ENCODE measurements around the gene SUCNR1. TPM values are rescaled to one million over a fixed set of nuclear protein-coding genes. Genes with fewer than 3 reads are reported as not detected.
"Not testable (repeated sequence)": the region's sequence is repeated elsewhere in the genome, so short reads cannot be mapped to it uniquely, and the experiment has no call there.

The SUCNR1 gene
- total RNA-seq, 4 donors from 2014 or later, result 0.60 to 0.87 (median 0.84) TPM; not detected in 1

DNA sequence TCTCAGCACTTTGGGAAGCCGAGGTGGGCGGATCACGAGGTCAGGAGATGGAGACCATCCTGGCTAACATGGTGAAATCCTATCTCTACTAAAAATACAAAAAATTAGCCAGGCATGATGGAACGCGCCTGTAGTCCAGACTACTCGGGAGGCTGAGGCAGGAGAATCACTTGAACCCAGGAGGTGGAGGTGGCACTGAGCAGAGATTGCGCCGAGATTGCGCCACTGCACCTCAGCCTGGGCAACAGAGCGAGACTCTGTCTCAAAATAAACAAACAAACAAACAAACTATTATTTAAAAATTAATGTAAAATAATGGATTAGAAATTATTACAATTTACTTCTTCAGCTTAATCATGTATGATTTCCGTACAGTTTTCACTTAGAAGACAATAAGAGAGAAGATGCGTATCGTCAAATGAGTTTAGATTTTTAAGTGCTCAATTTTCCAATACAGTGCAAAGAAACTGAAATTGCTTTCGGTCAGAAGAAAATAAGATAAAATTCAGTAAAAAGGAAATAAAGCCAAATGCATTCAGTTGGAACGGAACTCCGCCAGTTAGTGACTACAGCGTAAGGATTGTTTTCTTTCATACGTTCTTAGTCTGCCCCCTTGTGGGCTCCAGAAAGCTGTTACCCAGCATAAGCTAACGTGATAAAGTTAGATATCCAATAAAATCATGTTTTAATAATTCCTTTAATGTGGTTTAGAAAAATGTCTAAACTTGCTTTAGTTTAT, 34.7 kb upstream of the SUCNR1 start:
- DNase-seq (ENCODE audit: low spot score in 2 of 2), result peak in 1 of 2 donors; percentile 58
- WGBS, 2 donors, result 53 to 55% methylated on average over 19 of the region's 19 CpGs
- no peak overlapping the region for H3K27ac ChIP-seq
- H3K9me3 ChIP-seq, result no peaks in the 10 kb centered on the region
- TF ChIP-seq, protein P1, sequence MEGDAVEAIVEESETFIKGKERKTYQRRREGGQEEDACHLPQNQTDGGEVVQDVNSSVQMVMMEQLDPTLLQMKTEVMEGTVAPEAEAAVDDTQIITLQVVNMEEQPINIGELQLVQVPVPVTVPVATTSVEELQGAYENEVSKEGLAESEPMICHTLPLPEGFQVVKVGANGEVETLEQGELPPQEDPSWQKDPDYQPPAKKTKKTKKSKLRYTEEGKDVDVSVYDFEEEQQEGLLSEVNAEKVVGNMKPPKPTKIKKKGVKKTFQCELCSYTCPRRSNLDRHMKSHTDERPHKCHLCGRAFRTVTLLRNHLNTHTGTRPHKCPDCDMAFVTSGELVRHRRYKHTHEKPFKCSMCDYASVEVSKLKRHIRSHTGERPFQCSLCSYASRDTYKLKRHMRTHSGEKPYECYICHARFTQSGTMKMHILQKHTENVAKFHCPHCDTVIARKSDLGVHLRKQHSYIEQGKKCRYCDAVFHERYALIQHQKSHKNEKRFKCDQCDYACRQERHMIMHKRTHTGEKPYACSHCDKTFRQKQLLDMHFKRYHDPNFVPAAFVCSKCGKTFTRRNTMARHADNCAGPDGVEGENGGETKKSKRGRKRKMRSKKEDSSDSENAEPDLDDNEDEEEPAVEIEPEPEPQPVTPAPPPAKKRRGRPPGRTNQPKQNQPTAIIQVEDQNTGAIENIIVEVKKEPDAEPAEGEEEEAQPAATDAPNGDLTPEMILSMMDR (IDR thresholded peaks at IDR 0.05), result peak; percentile 48 to 78 (median 65)
- no peak for TF ChIP-seq POLR2A (IDR thresholded peaks at IDR 0.05)
- H3K4me3 ChIP-seq, result peak overlapping the region in 1 of 4 donors; percentile 39
- peaks cover 0 to 29% (median 0%) of the 10 kb centered on the region in 4 donors for H3K4me1 ChIP-seq
- H3K27me3 ChIP-seq, result peaks cover 0 to 2% of the 10 kb centered on the region in 2 donors
- no peaks in the 10 kb centered on the region for H3K36me3 ChIP-seq

DNA sequence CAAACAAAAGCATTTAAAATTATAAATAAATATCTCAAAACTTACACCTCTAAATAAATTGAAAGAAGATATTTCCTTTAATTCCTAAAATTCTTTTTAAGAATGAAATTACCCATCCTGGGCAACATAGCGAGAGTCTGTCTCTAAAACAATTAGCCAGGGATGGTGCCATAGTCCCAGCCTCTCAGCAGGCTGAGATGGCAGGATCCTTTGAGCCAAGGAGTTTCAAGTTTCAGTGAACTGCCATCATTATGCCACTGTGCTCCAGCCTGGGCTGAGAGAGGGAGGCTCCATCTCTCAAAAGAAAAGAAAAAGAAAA, 34.2 kb upstream of the SUCNR1 start:
- TF ChIP-seq, protein P1 (IDR thresholded peaks at IDR 0.05), result peak in 1 of 5 experiments; percentile 7
- no peak for TF ChIP-seq POLR2A (IDR thresholded peaks at IDR 0.05)
- WGBS, 2 donors, result 91 to 95% methylated on average over 1 of the region's 1 CpG

DNA sequence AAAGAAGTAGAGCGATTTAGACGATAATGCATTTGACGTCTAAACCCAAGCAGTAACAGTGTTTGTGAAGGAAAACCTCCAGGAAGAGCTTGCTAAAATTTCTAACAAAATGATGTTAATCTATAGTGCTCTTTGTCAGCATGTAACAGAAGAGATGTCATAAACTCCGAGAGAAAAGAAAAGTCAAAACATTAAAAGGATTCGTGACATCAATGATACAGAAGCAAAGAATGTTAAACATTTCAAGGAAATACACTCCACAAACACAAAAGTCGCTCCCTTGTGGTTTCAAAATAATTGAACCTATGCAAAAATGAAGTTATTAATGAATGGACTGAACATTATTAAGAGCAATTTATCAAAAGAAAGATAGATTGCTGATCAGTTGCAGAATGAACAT, 31.6 kb upstream of the SUCNR1 start:
- H3K4me3 ChIP-seq, result no peak overlapping the region
- peaks cover 0 to 16% (median 0%) of the 10 kb centered on the region in 4 donors for H3K4me1 ChIP-seq
- peaks cover 0 to 2% of the 10 kb centered on the region in 2 donors for H3K27me3 ChIP-seq
- no peak for DNase-seq (ENCODE audit: low spot score in 2 of 2)
- 68 to 73% methylated on average over 6 of the region's 6 CpGs for WGBS, 2 donors
- TF ChIP-seq POLR2A (IDR thresholded peaks at IDR 0.05), result no peak
- TF ChIP-seq EP300 (IDR thresholded peaks at IDR 0.05), result no peak
- TF ChIP-seq, protein P1 (IDR thresholded peaks at IDR 0.05), result no peak
- H3K36me3 ChIP-seq, result no peaks in the 10 kb centered on the region
- H3K9me3 ChIP-seq, result no peaks in the 10 kb centered on the region
- H3K27ac ChIP-seq, result no peak overlapping the region

More for the DNA sequence above, 34.2 kb upstream of the SUCNR1 start:
- Histone ChIP-seq H3K36me3 (no peaks in the 10 kb centered on the region), H3K4me1 (peaks cover 0 to 29% (median 0%) of the 10 kb centered on the region in 4 donors), H3K9me3 (no peaks in the 10 kb centered on the region), H3K27me3 (peaks cover 0 to 2% of the 10 kb centered on the region in 2 donors), H3K4me3 (no peak overlapping the region), H3K27ac (no peak overlapping the region)
- DNase-seq (ENCODE audit: low spot score in 2 of 2), result no peak

DNA sequence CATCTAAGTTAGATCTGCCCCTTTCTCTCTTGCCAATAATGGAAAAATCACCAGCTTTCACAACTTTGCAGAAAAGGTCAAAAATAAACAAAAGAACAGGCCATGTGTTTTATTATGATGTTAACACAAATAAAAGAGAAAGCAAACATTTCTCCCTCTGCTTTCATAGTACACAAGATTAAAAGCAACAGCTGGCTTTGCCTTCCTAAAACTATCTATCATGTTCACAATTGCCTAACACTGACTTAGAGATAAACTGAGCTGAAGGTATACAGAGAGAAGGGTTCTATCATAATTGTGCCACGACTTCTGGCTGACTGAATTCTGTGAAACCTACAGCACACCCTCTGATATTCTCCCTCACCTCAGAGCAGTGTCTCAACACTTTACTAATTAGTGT, 30.2 kb upstream of the SUCNR1 start:
- 53 to 57% methylated on average over 1 of the region's 1 CpG for WGBS, 2 donors
- DNase-seq (ENCODE audit: low spot score in 2 of 2), result no peak
- Histone ChIP-seq H3K27ac (no peak overlapping the region), H3K9me3 (no peaks in the 10 kb centered on the region), H3K36me3 (no peaks in the 10 kb centered on the region), H3K4me1 (peaks cover 0 to 7% (median 0%) of the 10 kb centered on the region in 4 donors), H3K27me3 (peaks cover 0 to 2% of the 10 kb centered on the region in 2 donors), H3K4me3 (no peak overlapping the region)
- no peak for TF ChIP-seq EP300 (IDR thresholded peaks at IDR 0.05)
- TF ChIP-seq POLR2A (IDR thresholded peaks at IDR 0.05), result no peak
- TF ChIP-seq, protein P1 (IDR thresholded peaks at IDR 0.05), result no peak

DNA sequence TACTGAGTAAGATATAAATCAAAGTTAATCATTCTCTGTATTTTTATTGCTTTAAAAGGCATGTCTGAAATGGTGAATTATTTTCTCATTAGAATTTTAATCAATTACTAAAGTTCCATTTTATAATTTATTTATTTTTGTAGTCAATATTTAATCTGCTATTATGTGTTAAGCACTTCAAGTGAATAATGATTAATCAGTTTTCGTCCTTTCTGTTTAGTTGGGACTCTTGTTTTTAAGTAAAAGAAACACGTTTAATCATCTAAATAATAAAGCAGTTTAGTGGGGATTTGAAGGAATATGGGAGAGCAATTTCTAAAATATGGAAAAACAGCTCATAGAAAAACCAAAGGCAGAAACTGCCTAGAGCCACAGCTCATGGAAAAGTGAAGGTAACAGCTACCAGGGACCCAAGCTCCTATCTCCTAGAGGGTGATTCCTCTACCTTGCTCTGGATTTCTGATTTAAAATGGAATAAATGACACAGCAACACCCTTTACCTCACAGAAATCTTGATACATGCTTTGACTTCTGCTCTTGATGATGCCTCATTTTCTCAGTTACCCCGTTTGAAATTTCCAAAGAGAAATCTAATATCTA, 28.0 kb upstream of the SUCNR1 start:
- no peaks in the 10 kb centered on the region for H3K27me3 ChIP-seq
- no peak for DNase-seq (ENCODE audit: low spot score in 2 of 2)
- no peaks in the 10 kb centered on the region for H3K36me3 ChIP-seq
- H3K27ac ChIP-seq, result no peak overlapping the region
- WGBS, 2 donors, result 85 to 86% methylated on average over 3 of the region's 3 CpGs
- peaks cover 0 to 11% (median 2%) of the 10 kb centered on the region in 4 donors for H3K9me3 ChIP-seq
- H3K4me3 ChIP-seq, result no peak overlapping the region
- peaks cover 0 to 5% (median 0%) of the 10 kb centered on the region in 4 donors for H3K4me1 ChIP-seq
- TF ChIP-seq EP300 (IDR thresholded peaks at IDR 0.05) (no peak), POLR2A (IDR thresholded peaks at IDR 0.05) (no peak)
- TF ChIP-seq, protein P1 (IDR thresholded peaks at IDR 0.05), result no peak

DNA sequence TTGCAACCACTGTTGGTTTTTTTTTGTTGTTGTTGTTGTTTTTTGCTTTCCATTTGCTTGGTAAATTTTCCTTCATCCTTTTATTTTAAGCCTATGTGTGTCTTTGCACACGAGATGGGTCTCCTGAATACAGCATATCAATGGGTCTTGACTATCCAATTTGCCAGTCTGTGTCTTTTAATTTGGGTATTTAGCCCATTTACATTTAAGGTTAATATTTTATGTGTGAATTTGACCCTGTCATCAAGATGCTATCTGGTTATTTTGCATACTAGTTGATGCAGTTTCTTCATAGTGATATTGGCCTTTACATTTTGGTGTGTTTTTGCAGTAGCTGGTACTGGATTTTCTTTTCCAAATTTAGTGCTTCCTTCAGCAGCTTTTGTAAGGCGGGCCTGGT, 23.4 kb upstream of the SUCNR1 start:
- not testable (repeated sequence) for H3K27me3 ChIP-seq; H3K36me3 ChIP-seq; H3K4me3 ChIP-seq; H3K27ac ChIP-seq; H3K4me1 ChIP-seq; DNase-seq (ENCODE audit: low spot score in 2 of 2)
- WGBS, 2 donors, result 90 to 91% methylated on average over 2 of the region's 2 CpGs
- peaks cover 0 to 17% (median 3%) of the 10 kb centered on the region in 4 donors for H3K9me3 ChIP-seq
